Uterus (tissue), 2 donors: ENCODE measurements around the gene CFAP210.

Source experiments
- POLR2A ChIP-seq, 2 donors: fragments of 450-650 bp; IDR thresholded peaks; one replicate each; pipeline ENCODE4 v1.6.1; 2016; ENCODE audit warnings: antibody characterized with exemption in 2 of 2, mild to moderate bottlenecking in 1 of 2, moderate library complexity in 1 of 2
- TF ChIP-seq, protein P1 (sequence below), 4 experiments: fragments of 200-600 bp in 2 of 4; fragments of 450-650 bp in 2 of 4; sonication (generic) in 2 of 4; IDR thresholded peaks; one replicate each; pipeline ENCODE4 v1.5.1; 2016 to 2019; ENCODE audit warnings: antibody characterized with exemption in 4 of 4, mild to moderate bottlenecking in 2 of 4, moderate library complexity in 1 of 4

DNA sequence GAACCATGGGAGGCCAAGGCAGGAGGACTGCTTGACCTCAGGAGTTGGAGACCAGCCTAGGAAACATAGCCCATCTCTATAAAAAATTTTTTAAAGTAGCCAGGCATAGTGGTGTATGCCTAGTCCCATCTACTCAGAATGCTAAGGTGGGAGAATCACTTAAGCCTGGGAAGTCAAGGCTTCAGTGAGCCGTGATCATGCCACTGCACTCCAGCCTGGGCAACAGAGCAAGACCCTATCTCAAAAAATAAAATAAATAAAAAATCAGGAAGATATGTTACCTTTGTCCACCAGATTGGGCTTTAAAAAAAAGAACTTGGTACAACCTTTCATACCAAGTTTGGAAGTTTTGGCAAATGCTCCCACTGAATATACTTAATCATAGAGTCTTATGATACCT lies 35.3 kb downstream of the CFAP210 start:
- no peak for TF ChIP-seq POLR2A (IDR thresholded peaks at IDR 0.05)
- TF ChIP-seq, protein P1, sequence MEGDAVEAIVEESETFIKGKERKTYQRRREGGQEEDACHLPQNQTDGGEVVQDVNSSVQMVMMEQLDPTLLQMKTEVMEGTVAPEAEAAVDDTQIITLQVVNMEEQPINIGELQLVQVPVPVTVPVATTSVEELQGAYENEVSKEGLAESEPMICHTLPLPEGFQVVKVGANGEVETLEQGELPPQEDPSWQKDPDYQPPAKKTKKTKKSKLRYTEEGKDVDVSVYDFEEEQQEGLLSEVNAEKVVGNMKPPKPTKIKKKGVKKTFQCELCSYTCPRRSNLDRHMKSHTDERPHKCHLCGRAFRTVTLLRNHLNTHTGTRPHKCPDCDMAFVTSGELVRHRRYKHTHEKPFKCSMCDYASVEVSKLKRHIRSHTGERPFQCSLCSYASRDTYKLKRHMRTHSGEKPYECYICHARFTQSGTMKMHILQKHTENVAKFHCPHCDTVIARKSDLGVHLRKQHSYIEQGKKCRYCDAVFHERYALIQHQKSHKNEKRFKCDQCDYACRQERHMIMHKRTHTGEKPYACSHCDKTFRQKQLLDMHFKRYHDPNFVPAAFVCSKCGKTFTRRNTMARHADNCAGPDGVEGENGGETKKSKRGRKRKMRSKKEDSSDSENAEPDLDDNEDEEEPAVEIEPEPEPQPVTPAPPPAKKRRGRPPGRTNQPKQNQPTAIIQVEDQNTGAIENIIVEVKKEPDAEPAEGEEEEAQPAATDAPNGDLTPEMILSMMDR (IDR thresholded peaks at IDR 0.05): no peak
